KMS-11 (cell line): Measurements from ENCODE around the gene UPF1.

ENCODE experiments used
- H2AFZ ChIP-seq: fragments of 200-600 bp; sonication (generic); 2 replicates; pipeline ENCODE4 v1.6.1; 2016; ENCODE audit warnings: antibody characterized with exemption, mixed run types, low read depth
- H3K27ac ChIP-seq: fragments of 200-600 bp; sonication (generic); 2 replicates; pipeline ENCODE4 v1.6.1; 2016; ENCODE audit warnings: mild to moderate bottlenecking, mixed run types
- H3K27me3 ChIP-seq: fragments of 200-600 bp; sonication (generic); 2 replicates; pipeline ENCODE4 v1.6.1; 2017; ENCODE audit warnings: mild to moderate bottlenecking, low read depth, mixed run types, moderate library complexity; ENCODE audit not compliant: insufficient read depth
- H3K36me3 ChIP-seq: fragments of 200-600 bp; sonication (generic); 2 replicates; pipeline ENCODE4 v1.6.1; 2017; ENCODE audit warnings: mild to moderate bottlenecking, mixed run types; ENCODE audit not compliant: insufficient read depth
- H3K4me1 ChIP-seq: fragments of 200-600 bp; sonication (generic); 2 replicates; pipeline ENCODE4 v1.6.1; 2016; ENCODE audit warnings: mild to moderate bottlenecking, low read depth, mixed run types; ENCODE audit not compliant: poor library complexity, severe bottlenecking
- H3K4me2 ChIP-seq: fragments of 200-600 bp; sonication (generic); 2 replicates; pipeline ENCODE4 v1.7.0; 2016; ENCODE audit warnings: mild to moderate bottlenecking, mixed run types
- H3K4me3 ChIP-seq: fragments of 200-600 bp; sonication (generic); IDR thresholded peaks from 2 replicates; pipeline ENCODE4 v1.6.1; 2017; ENCODE audit warnings: low read depth, low read length, mixed read lengths; ENCODE audit not compliant: insufficient read depth
- H3K79me2 ChIP-seq: fragments of 200-600 bp; sonication (generic); 2 replicates; pipeline ENCODE4 v1.6.1; 2016; ENCODE audit warnings: low read depth, mixed run types; ENCODE audit not compliant: insufficient read depth
- H3K9ac ChIP-seq: fragments of 200-600 bp; sonication (generic); 2 replicates; pipeline ENCODE4 v1.6.1; 2016; ENCODE audit warnings: mild to moderate bottlenecking, mixed run types
- H4K20me1 ChIP-seq: fragments of 200-600 bp; sonication (generic); 2 replicates; pipeline ENCODE4 v1.6.1; 2016; ENCODE audit warnings: mild to moderate bottlenecking, mixed run types; ENCODE audit not compliant: insufficient read depth
- TF ChIP-seq, protein P1 (sequence below): fragments of 200-600 bp; sonication (generic); conservative IDR thresholded peaks from 2 replicates; pipeline ENCODE4 v1.6.1; 2017; ENCODE audit warnings: low read depth, mild to moderate bottlenecking, antibody characterized with exemption, low read length, moderate library complexity, mixed read lengths

Gene UPF1

DNA sequence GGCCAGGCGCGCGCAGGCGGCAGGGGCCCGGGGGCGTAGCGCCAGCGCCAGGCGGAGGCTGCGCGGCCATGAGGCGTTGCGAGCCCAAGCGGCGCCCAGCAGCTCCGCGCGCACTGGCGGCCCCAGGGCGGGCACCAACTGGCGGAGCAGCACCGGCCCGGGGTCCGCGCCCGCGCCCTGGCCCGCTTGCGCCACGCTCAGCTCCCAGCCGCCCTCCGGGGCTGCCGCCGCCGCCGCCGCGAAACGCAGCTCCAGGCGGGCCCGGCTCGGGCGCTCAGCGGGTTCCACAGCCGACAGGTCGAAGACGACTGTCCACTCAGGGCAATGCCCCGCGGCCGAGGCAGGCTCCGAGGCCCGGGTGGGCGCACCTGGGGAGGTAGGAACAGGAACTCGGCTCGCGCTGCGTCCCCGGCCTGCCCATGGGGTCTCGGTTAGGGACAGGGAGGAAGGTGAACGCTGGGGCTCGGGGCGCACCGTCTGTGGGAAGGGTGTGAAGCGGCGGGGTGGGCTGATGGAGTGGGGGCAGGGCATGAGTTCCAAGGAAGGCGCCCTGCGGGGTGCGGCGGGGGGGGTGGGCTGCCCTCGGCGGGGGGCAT lies 37.4 kb downstream of the UPF1 start:
- Histone ChIP-seq H3K36me3 (peaks cover 3% of the 10 kb centered on the region; the same call in 1 of the 2 replicates), H3K79me2 (no peaks in the 10 kb centered on the region), H3K27me3 (no peaks in the 10 kb centered on the region), H3K27ac (no peak overlapping the region), H3K4me2 (no peak overlapping the region), H4K20me1 (no peaks in the 10 kb centered on the region), H3K4me3 (no peak overlapping the region), H2AFZ (no peak overlapping the region), H3K9ac (no peak overlapping the region), H3K4me1 (no peaks in the 10 kb centered on the region)
- TF ChIP-seq, protein P1, sequence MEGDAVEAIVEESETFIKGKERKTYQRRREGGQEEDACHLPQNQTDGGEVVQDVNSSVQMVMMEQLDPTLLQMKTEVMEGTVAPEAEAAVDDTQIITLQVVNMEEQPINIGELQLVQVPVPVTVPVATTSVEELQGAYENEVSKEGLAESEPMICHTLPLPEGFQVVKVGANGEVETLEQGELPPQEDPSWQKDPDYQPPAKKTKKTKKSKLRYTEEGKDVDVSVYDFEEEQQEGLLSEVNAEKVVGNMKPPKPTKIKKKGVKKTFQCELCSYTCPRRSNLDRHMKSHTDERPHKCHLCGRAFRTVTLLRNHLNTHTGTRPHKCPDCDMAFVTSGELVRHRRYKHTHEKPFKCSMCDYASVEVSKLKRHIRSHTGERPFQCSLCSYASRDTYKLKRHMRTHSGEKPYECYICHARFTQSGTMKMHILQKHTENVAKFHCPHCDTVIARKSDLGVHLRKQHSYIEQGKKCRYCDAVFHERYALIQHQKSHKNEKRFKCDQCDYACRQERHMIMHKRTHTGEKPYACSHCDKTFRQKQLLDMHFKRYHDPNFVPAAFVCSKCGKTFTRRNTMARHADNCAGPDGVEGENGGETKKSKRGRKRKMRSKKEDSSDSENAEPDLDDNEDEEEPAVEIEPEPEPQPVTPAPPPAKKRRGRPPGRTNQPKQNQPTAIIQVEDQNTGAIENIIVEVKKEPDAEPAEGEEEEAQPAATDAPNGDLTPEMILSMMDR: no peak

DNA sequence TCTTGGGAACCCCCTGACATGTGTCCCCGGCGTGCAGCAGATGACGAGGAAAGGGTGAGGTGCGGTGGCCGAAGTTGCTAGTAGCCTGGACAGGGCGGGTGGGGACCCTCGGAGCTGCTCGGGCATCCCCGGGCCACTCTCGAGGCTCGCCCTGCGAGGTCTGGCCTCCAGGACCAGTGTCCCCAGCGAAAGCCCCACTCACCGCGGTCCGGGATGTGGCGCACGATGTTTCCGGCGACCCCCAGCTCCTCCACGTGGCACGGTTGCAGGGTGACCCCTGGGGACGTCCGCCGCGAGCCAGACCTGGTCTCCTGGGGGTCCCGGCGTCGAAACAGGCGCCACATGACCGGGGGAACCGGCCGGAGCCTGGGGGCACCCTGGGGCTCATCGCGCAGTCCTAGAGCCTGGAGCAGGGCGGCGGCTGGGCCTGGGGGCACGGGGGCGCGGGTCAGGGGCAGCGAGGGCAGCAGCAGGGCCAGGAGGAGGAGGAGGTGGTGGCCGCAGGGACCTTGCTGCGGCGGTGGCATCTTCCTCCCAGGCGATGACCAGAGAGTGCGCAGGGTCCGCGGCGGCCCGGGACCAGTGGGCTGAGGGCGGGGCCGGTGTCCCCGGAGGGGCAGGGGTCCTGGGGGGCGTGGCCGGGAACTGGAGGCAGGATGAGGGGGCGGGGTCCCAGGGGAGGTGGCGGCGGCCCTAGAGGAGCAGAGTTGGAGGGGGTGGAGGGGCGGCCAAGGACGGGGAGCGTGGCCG lies 38.2 kb downstream of the UPF1 start:
- no peaks in the 10 kb centered on the region for H4K20me1 ChIP-seq
- H3K4me2 ChIP-seq: no peak overlapping the region
- H3K4me3 ChIP-seq: no peak overlapping the region
- H3K9ac ChIP-seq: no peak overlapping the region
- TF ChIP-seq, protein P1: no peak
- no peaks in the 10 kb centered on the region for H3K79me2 ChIP-seq
- H3K4me1 ChIP-seq: no peaks in the 10 kb centered on the region
- peaks cover 3% of the 10 kb centered on the region; the same call in 1 of the 2 replicates for H3K36me3 ChIP-seq
- no peak overlapping the region for H2AFZ ChIP-seq
- no peaks in the 10 kb centered on the region for H3K27me3 ChIP-seq
- H3K27ac ChIP-seq: no peak overlapping the region

DNA sequence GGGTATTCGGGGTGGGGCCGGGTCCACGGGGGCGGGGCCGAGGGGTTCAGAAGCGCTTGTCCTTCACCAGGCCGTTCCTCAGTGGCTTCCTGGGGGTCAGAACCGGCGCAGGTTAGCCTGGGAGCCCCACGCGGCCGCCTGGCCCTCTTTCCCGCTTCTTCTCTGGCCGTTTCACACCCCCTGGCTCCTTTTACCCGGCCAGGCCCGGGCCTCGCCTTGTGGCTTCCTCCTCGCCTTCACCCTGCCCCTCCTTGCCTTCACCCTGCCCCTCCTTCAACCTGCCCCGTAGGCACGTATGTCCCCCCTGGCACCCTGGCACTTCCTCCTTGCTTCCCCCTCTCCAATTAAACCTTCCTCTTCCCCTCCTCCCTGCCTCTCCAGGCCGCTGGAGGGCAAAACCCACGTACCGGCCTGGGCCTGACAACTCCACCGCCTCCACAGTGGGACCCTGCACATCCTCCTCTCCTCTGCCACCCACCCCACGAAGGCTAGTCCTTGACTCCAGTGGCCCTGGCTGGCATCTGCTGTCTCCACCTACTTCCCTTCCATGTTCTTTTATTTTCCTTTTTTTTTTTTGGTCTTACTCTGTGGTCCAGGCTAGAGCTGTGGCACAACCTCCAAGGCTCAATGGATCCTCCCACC lies 38.9 kb downstream of the UPF1 start:
- Histone ChIP-seq H3K27ac (no peak overlapping the region), H3K4me3 (no peak overlapping the region), H3K27me3 (no peaks in the 10 kb centered on the region), H3K9ac (no peak overlapping the region), H4K20me1 (no peaks in the 10 kb centered on the region), H3K4me2 (no peak overlapping the region), H3K4me1 (no peaks in the 10 kb centered on the region), H2AFZ (no peak overlapping the region), H3K79me2 (no peaks in the 10 kb centered on the region), H3K36me3 (peaks cover 3% of the 10 kb centered on the region; the same call in 1 of the 2 replicates)
- TF ChIP-seq, protein P1: no peak

DNA sequence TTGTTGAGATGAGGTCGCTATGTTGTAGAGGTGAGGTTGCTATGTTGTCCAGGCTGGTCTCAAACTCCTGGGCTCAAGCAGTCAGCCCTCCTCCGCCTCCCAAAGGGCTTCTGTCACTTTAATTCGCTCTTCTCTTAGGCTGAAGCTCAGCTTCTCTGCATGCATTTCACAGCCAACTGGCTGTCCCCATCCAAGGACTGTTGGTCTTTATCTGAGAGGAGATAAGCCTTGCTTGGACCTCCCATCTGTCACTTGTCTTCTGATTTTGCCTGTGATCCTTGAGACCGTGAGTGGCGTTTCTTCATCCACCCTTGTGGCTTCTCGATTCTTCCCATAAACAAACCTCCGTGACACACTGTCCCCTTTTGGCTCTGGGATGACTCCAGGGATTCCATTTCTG lies 39.8 kb downstream of the UPF1 start:
- Histone ChIP-seq H3K79me2 (no peaks in the 10 kb centered on the region), H3K27me3 (no peaks in the 10 kb centered on the region), H4K20me1 (no peaks in the 10 kb centered on the region), H3K4me3 (no peak overlapping the region), H3K4me1 (no peaks in the 10 kb centered on the region), H2AFZ (no peak overlapping the region), H3K4me2 (no peak overlapping the region), H3K9ac (no peak overlapping the region), H3K36me3 (peaks cover 3% of the 10 kb centered on the region; the same call in 1 of the 2 replicates), H3K27ac (no peak overlapping the region)
- TF ChIP-seq, protein P1: no peak
